GM12892 (cell line): ENCODE data around the gene PASK.

Experiments used
- DNase-seq: peaks from one replicate; pipeline ENCODE4 v3.0.0; 2011; ENCODE audit not compliant: insufficient read length
- FAIRE-seq: peaks from 2 replicates; lab custom pipeline; 2011; peaks lifted over from hg19 to GRCh38; lab: Jason Lieb, UNC
- POLR2A ChIP-seq: IDR thresholded peaks from 2 replicates; pipeline ENCODE4 v1.6.1; 2011; ENCODE audit warnings: low read depth, low read length, control low read depth
- POLR2AphosphoS5 ChIP-seq: IDR thresholded peaks from 2 replicates; pipeline ENCODE4 v1.6.1; 2011; ENCODE audit warnings: low read depth, low read length, control low read depth
- TAF1 ChIP-seq: IDR thresholded peaks from 2 replicates; pipeline ENCODE4 v1.6.1; 2011; ENCODE audit warnings: low read depth, mild to moderate bottlenecking, control low read depth, low read length, borderline replicate concordance

The PASK gene

GRCh38 chr2:241115361-241115760, 33.9 kb downstream of the PASK start:
- TF ChIP-seq TAF1 (no peak), POLR2AphosphoS5 (no peak), POLR2A (no peak)

DNA sequence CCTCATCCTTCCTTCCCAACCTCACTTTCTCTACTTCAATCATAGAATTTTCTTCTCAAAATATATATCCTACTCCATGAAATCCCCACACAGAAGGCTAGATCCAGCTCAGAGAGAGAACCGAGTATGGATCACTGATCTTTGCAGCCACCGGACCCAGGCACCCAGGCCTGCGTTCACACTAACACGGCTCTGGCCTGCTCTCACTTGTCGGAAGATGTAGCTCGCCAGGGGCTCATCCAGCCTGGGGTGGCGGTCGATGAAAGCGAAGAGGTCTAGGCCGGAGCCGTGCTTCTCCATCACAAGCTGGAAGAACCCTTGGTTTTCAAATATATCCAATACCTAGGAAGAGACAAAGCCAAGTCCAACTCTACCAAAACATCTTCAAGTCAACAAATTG, 34.4 kb downstream of the PASK start:
- FAIRE-seq = no peak
- no peak for DNase-seq
- TF ChIP-seq POLR2AphosphoS5 (no peak), POLR2A (no peak), TAF1 (no peak)

More at GRCh38 chr2:241115361-241115760, 33.9 kb downstream of the PASK start:
- FAIRE-seq (no peak), DNase-seq (no peak)

- DNase-seq = no peak
Observed at GRCh38 chr2:241112592-241112991, 36.7 kb downstream of the PASK start.

DNA sequence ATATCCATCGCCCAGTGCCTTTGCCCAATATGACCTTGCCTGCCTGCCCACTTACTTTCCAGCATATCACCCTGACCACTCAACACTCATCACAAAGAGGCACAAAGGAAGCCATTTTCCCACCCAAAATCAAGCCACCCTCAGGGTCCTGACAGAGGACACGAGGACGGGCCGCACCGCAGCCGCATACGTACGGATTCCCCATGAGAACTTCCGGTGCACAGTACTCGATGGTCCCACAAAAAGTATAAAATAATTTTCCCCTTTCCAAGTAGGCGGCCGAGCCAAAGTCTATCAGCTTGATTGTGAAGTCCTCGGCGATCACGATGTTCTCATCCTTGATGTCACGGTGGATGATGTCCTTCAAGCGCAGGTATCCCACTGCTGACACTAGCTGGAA, 37.2 kb downstream of the PASK start:
- FAIRE-seq = peak; percentile 36
- TF ChIP-seq POLR2A = no peak
- TF ChIP-seq POLR2AphosphoS5 = no peak
- no peak for TF ChIP-seq TAF1
- no peak for DNase-seq

More at GRCh38 chr2:241112592-241112991, 36.7 kb downstream of the PASK start:
- TF ChIP-seq POLR2AphosphoS5 = peak; percentile 61
- no peak for TF ChIP-seq TAF1
- TF ChIP-seq POLR2A = peak; percentile 57; the same call in 1 of the 2 replicates
- FAIRE-seq = peak; percentile 99

DNA sequence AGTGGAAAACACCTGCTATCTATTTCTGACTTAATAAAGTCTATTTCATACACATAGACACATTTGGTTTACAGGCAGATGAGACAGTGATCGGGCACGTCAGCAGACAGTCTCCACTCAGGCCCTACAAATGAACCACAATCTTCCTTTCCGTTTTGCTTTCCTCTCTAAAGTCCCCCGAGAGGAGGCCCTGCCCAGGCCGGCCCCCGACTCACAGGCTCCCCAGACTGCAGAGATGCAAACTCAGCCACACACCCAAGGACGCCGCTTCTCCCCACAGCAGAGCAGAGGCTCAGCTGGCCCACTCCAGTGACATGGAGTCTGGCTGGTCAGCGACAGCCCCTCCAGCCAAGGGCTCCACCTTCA, 37.8 kb downstream of the PASK start:
- TF ChIP-seq POLR2A (peak; percentile 68; the same call in 1 of the 2 replicates), POLR2AphosphoS5 (0 out of 2 replicates have a peak, but pooled peaks have one; percentile 2), TAF1 (peak; percentile 41; the same call in 1 of the 2 replicates)
- no peak for FAIRE-seq

DNA sequence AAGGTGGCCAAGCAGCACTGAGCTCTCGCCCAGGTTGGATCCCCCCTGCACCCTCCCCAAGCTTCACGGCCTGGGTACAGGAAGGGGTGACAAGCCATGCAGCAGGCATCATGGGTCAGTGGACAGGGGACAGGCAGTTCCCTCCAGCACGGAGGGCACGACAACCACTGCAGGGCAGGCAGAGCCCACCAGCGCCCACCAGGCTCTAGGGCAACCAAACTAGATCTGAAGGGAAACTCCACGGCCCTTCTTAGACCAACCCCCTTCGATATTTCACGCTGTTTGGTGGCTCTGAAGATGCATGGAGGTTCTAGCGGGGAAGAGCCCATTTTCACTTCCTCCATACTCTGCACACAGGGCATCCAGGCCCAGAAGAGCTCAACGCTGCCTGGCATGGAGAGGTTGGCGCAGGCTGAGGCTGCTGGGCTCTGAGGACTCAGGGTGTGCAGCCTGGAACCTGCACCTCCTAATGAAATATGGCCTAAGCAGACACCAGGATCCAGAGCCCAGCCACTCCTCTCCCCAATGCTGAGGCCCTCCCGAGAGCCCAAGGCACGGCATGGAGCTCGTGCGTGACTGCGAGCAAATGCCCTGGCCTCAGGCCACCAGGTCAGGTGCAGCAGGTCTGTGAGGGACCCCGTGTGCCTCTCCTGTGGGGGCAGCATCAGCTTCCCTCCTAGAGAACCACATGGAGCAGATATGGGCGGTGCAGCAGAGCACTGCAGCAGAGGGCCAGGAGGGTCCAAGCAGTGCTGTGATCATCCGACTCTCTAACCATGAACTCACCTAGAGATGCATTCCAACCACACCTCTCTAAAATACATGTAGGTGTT, 38.4 kb downstream of the PASK start:
- peak; percentile 93 for FAIRE-seq

More for the DNA sequence above, 37.8 kb downstream of the PASK start:
- peak; percentile 58 for DNase-seq

DNA sequence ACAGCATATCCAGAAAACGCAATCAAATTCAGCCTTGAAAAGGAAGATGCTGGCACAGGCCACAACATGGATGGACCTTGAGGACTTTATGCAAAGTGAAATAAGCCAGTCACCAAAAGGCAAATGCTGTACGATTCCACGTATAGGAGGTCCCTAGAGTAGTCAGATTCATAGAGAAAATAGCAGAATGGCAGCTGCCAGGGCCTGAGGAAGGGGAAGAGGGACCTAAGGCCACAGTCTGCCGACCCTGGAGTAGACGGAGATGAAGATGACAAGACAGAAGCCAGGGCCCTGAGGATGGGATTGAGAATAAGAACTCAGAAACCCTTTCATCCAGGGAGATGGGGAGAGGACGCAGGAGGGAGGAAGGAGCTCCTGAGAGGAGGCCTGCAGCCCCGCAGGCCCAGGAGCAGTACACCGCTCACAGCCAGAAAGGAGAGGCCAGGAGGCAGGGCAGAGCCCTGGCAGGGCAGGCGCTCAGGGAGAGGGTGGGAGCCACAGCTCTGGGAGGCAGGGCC, 39.1 kb downstream of the PASK start:
- TF ChIP-seq POLR2AphosphoS5 (no peak), TAF1 (no peak), POLR2A (no peak)
- no peak for DNase-seq
- FAIRE-seq = no peak

More for the DNA sequence above, 38.4 kb downstream of the PASK start:
- TF ChIP-seq TAF1 (peak; percentile 70; the same call in 1 of the 2 replicates), POLR2AphosphoS5 (peak; percentile 77), POLR2A (peak; percentile 64)
- DNase-seq = peak; percentile 56

- TF ChIP-seq POLR2A (peak; percentile 35; the same call in 1 of the 2 replicates), TAF1 (no peak), POLR2AphosphoS5 (no peak; the same call in 1 of the 2 replicates)
- DNase-seq (no peak), FAIRE-seq (peak; percentile 95)
Observed at GRCh38 chr2:241109210-241110088, 39.8 kb downstream of the PASK start.

DNA sequence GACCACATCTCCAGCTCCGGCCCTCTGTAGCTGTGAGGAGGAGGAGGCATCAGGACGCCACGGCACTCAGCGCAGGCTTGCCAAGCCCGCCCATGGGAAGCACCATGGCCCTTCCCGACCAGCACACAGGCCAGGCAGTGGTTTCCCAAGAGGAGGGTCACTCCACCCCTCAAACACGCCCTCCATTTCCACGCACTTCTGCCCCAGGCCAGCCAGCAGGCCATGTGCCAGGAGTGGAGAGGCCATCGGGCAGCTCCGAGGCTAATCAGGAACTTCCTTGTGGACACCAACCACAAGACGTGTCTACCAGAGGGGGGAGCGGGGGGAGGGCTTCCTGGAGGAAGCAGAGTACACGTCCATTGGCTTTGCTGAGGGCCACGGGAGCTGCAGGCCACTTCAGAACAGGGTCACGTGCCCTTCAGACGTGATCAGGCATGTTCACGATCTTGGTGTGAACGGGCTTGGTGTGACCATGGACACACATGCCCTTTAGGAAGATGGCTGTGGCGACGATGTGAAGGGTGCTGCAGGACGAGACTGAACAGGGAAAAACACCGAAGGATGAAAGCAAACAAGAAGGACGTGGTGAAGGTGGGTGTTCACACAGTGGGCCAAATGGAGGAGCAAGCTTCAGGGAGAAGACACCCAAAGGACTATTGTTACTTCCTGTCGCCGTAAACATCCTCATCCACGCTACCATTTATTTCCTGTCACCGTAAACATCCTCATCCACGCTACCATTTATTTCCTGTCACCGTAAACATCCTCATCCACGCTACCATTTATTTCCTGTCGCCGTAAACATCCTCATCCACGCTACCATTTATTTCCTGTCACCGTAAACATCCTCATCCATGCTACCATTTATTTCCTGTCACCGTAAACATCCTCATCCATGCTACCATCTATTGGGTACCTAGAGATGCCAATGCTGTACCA, 40.7 kb downstream of the PASK start:
- TF ChIP-seq TAF1 (no peak), POLR2AphosphoS5 (0 out of 2 replicates have a peak, but pooled peaks have one; percentile 8), POLR2A (no peak)
- DNase-seq (no peak), FAIRE-seq (no peak)

- TF ChIP-seq TAF1 (no peak), POLR2A (no peak), POLR2AphosphoS5 (no peak)
- FAIRE-seq = no peak
Observed at GRCh38 chr2:241107031-241107783, 42.1 kb downstream of the PASK start.

More at GRCh38 chr2:241107031-241107783, 42.1 kb downstream of the PASK start:
- no peak for DNase-seq
